Endothelial cell of umbilical vein (primary cell): Measurements from ENCODE around the gene SLC12A4. TPM values are rescaled to one million over a fixed set of nuclear protein-coding genes. Genes with fewer than 3 reads are reported as not detected.
A peak's percentile ranks its signal among the peaks of the same experiment; 100 is the strongest.

Experiments used
- BruUV-seq: library from RNA; stranded (reverse); fragments of 400-500 nt; replicated peaks from 2 replicates; lab custom pipeline; 2021; lab: Mats Ljungman, UMichigan
- CTCF ChIA-PET: fragments of 300-600, 350-600 bp; sonication (Branson Sonifier 250); formaldehyde crosslinking; loops from one replicate; lab custom pipeline; 2021; ENCODE audit warnings: antibody characterized with exemption, inconsistent platforms; lab: Charles Lee
- POLR2A ChIA-PET: fragments of 300-600, 350-600 bp; sonication (Branson Sonifier 250); formaldehyde crosslinking; loops from one replicate; lab custom pipeline; 2021; ENCODE audit warnings: antibody characterized with exemption, inconsistent platforms; lab: Charles Lee
- DNase-seq: peaks from one replicate; pipeline ENCODE4 v3.0.0-alpha.2; 2011; ENCODE audit warnings: low read depth, low spot score
- FAIRE-seq: peaks from 2 replicates; lab custom pipeline; 2011; peaks lifted over from hg19 to GRCh38; lab: Jason Lieb, UNC
- H2AFZ ChIP-seq: 2 replicates; pipeline ENCODE4 v1.6.0; 2012; ENCODE audit warnings: low read depth, low read length, control low read depth, inconsistent platforms
- H3K27ac ChIP-seq: 2 replicates; pipeline ENCODE4 v1.5.1; 2011; ENCODE audit warnings: low read depth, mild to moderate bottlenecking, control low read depth, low read length, moderate library complexity; ENCODE audit not compliant: insufficient read depth
- H3K27me3 ChIP-seq, 2 experiments: 2 replicates each; pipeline versions ENCODE4 v1.6.0 to v1.6.1; 2011; ENCODE audit warnings: low read length in 2 of 2, mixed read lengths in 1 of 2; ENCODE audit not compliant: control insufficient read depth in 2 of 2, insufficient read depth in 2 of 2
- H3K36me3 ChIP-seq, 2 experiments: 2 replicates in 1 of 2; 3 replicates in 1 of 2; pipeline ENCODE4 v1.5.1; 2011; ENCODE audit warnings: low read length in 2 of 2, mild to moderate bottlenecking in 1 of 2, moderate library complexity in 1 of 2; ENCODE audit not compliant: control insufficient read depth in 2 of 2, insufficient read depth in 2 of 2; ENCODE audit errors: extremely low read depth in 1 of 2
- H3K4me1 ChIP-seq: 3 replicates; pipeline ENCODE4 v1.5.1; 2011; ENCODE audit warnings: mild to moderate bottlenecking, low read length; ENCODE audit not compliant: control insufficient read depth, insufficient read depth; ENCODE audit errors: extremely low read depth
- H3K4me2 ChIP-seq: 2 replicates; pipeline ENCODE4 v1.6.1; 2011; ENCODE audit warnings: low read length, control low read depth, mixed read lengths; ENCODE audit not compliant: insufficient read depth
- H3K4me3 ChIP-seq, 3 experiments: fragments of 200-600 bp in 1 of 3; sonication (generic), shearing (Covaris generic) in 1 of 3; replicated peaks in 1 of 3; 2 replicates each; pipeline ENCODE4 v1.5.1; 2011 to 2016; ENCODE audit warnings: control low read depth in 3 of 3, low read length in 3 of 3, mild to moderate bottlenecking in 2 of 3, inconsistent platforms in 1 of 3, low read depth in 1 of 3, moderate library complexity in 1 of 3; ENCODE audit not compliant: insufficient read depth in 1 of 3
- H3K79me2 ChIP-seq: 2 replicates; pipeline ENCODE4 v1.6.0; 2012; ENCODE audit warnings: low read length, inconsistent platforms; ENCODE audit not compliant: control insufficient read depth, insufficient read depth
- H3K9ac ChIP-seq: replicated peaks from 2 replicates; pipeline ENCODE3; 2011; ENCODE audit warnings: low read length, control low read depth; ENCODE audit not compliant: insufficient read depth; ENCODE audit errors: extremely low read depth
- H3K9me1 ChIP-seq: replicated peaks from 3 replicates; pipeline ENCODE4 v1.6.0; 2011; ENCODE audit warnings: mild to moderate bottlenecking, low read length; ENCODE audit not compliant: control insufficient read depth, insufficient read depth; ENCODE audit errors: extremely low read depth
- H3K9me3 ChIP-seq: replicated peaks from 2 replicates; pipeline ENCODE4 v1.5.1; 2012; ENCODE audit warnings: low read length, inconsistent platforms; ENCODE audit not compliant: control insufficient read depth, insufficient read depth
- H4K20me1 ChIP-seq: replicated peaks from 2 replicates; pipeline ENCODE3; 2011; ENCODE audit warnings: mild to moderate bottlenecking, low read length; ENCODE audit not compliant: control insufficient read depth, insufficient read depth; ENCODE audit errors: extremely low read depth
- CTCF ChIP-seq, 2 donors: IDR thresholded peaks; 1 replicate in 1 of 2; 2 replicates in 1 of 2; pipeline ENCODE4 v1.5.1; 2011; ENCODE audit warnings: low read length in 2 of 2, mild to moderate bottlenecking in 2 of 2, moderate library complexity in 2 of 2, control low read depth in 1 of 2, inconsistent platforms in 1 of 2, low read depth in 1 of 2; ENCODE audit not compliant: insufficient read depth in 1 of 2; ENCODE audit errors: extremely low read depth in 1 of 2
- EZH2 ChIP-seq: IDR thresholded peaks from 2 replicates; pipeline ENCODE4 v1.6.1; 2012; ENCODE audit warnings: borderline replicate concordance, low read depth, mild to moderate bottlenecking, moderate library complexity, low read length, inconsistent platforms; ENCODE audit not compliant: severe bottlenecking
- FOS ChIP-seq: IDR thresholded peaks from 2 replicates; pipeline ENCODE4 v1.6.1; 2011; ENCODE audit warnings: mild to moderate bottlenecking, low read length, moderate library complexity, borderline replicate concordance; ENCODE audit not compliant: insufficient read depth
- GATA2 ChIP-seq: IDR thresholded peaks from 2 replicates; pipeline ENCODE4 v1.7.0; 2011; ENCODE audit warnings: low read depth, mild to moderate bottlenecking, moderate library complexity, mixed read lengths, low read length; ENCODE audit not compliant: insufficient read length, insufficient read depth
- JUN ChIP-seq: IDR thresholded peaks from 2 replicates; pipeline ENCODE4 v1.6.1; 2011; ENCODE audit warnings: borderline replicate concordance, low read depth; ENCODE audit not compliant: insufficient read length, insufficient read depth
- MAX ChIP-seq: IDR thresholded peaks from 2 replicates; pipeline ENCODE4 v1.6.1; 2011; ENCODE audit not compliant: insufficient read depth, insufficient read length
- MYC ChIP-seq: IDR thresholded peaks from one replicate; pipeline ENCODE4 v1.6.1; 2011; ENCODE audit warnings: mild to moderate bottlenecking, low read depth, low read length
- POLR2A ChIP-seq: IDR thresholded peaks from 2 replicates; pipeline ENCODE4 v1.6.1; 2012; ENCODE audit warnings: low read depth, mild to moderate bottlenecking, control low read depth, low read length
- POLR2AphosphoS5 ChIP-seq: IDR thresholded peaks from 2 replicates; pipeline ENCODE4 v1.6.1; 2012; ENCODE audit warnings: low read depth, mild to moderate bottlenecking, control low read depth, low read length, moderate library complexity; ENCODE audit not compliant: insufficient read depth
- dilution Hi-C: fragments of 300-500 bp; cut with MboI; formaldehyde crosslinking; loops from one replicate; pipeline ENCODE4 v1.15.0; 2019; ENCODE audit warnings: low sequenced_read_pairs; ENCODE audit not compliant: extremely low pct_ligation_motif_present
- intact Hi-C: fragments of 100-400 bp; cut with micrococcal nuclease; formaldehyde crosslinking; loops from one replicate; pipeline ENCODE4 v1.10.0; 2022
- polyA plus RNA-seq, 4 experiments: library from polyadenylated mRNA; depleted of rRNA in 3 of 4; stranded (reverse) in 3 of 4; unstranded in 1 of 4; fragments of >200 nt; gene quantifications; 2 replicates each; pipeline versions ENCODE4 v1.2.1 to v1.2.3, GENCODE V29; 2011 to 2012; ENCODE audit warnings: missing spikeins in 1 of 4
- total RNA-seq: library from RNA; stranded (reverse); gene quantifications from 2 replicates; pipeline ENCODE4 v1.2.3, GENCODE V29; 2021

Gene SLC12A4
- total and polyA plus RNA-seq, 2 donors (not counting 3 experiments of a cell fraction or from before 2014, with no cell fraction given): 110 to 114 TPM

GRCh38 chr16:67897231-67897630, 71.2 kb downstream of the SLC12A4 start:
- Histone ChIP-seq H3K79me2 (peaks cover 31% of the 10 kb centered on the region), H3K4me1 (peaks cover 21% of the 10 kb centered on the region), H3K4me2 (no peak overlapping the region), H3K9me1 (no peaks in the 10 kb centered on the region), H3K27me3 (no peaks in the 10 kb centered on the region), H3K9ac (no peak overlapping the region), H3K4me3 (no peak overlapping the region), H3K27ac (no peak overlapping the region), H2AFZ (no peak overlapping the region), H4K20me1 (no peaks in the 10 kb centered on the region), H3K36me3 (peaks cover 0 to 2% of the 10 kb centered on the region in 2 experiments), H3K9me3 (no peaks in the 10 kb centered on the region)
- CTCF ChIA-PET: interaction anchor here (0.5 to 2.3 kb wide), 9 partner anchors 8 to 572 kb away, joined by 3 to 14 read pairs (median 5); partner anchors contain the start of gene NRN1L
- DNase-seq (peak; percentile 95), FAIRE-seq (no peak)
- no TSS peak for BruUV-seq
- POLR2A ChIA-PET: no interaction called here
- no peak for TF ChIP-seq FOS
- TF ChIP-seq POLR2AphosphoS5: no peak
- TF ChIP-seq JUN: no peak
- no peak for TF ChIP-seq EZH2
- no peak for TF ChIP-seq MYC
- TF ChIP-seq GATA2: no peak
- no peak for TF ChIP-seq MAX
- no peak for TF ChIP-seq POLR2A
- TF ChIP-seq CTCF (IDR thresholded peaks at IDR 0.05; ENCODE audit: extremely low read depth in 1 of 2, insufficient read depth in 1 of 2, low read depth in 1 of 2, low read length in 2 of 2): no peak
- dilution Hi-C loops: no loop called here
- intact Hi-C loops: no loop called here
